Ishikawa (cell line): ENCODE data around the gene KCNQ1.

Source experiments
- CEBPB ChIP-seq: IDR thresholded peaks from 2 replicates; pipeline ENCODE4 v1.6.1; 2012
- CREB1 ChIP-seq: IDR thresholded peaks from 2 replicates; pipeline ENCODE4 v1.6.1; 2012; ENCODE audit warnings: low read depth
- EGR1 ChIP-seq: IDR thresholded peaks from 2 replicates; pipeline ENCODE4 v1.6.1; 2012
- EP300 ChIP-seq: IDR thresholded peaks from 2 replicates; pipeline ENCODE4 v1.6.1; 2012; ENCODE audit warnings: borderline replicate concordance
- FOXM1 ChIP-seq: IDR thresholded peaks from 2 replicates; pipeline ENCODE4 v1.6.1; 2012; ENCODE audit warnings: low read depth, borderline replicate concordance
- NFIC ChIP-seq: IDR thresholded peaks from 2 replicates; pipeline ENCODE4 v1.6.1; 2012
- RAD21 ChIP-seq: IDR thresholded peaks from 2 replicates; pipeline ENCODE4 v1.6.1; 2012; ENCODE audit warnings: low read depth
- TAF1 ChIP-seq: IDR thresholded peaks from 2 replicates; pipeline ENCODE4 v1.6.1; 2012; ENCODE audit warnings: low read depth, mild to moderate bottlenecking
- TCF12 ChIP-seq: IDR thresholded peaks from 2 replicates; pipeline ENCODE4 v1.6.1; 2012; ENCODE audit warnings: low read depth
- TEAD4 ChIP-seq: IDR thresholded peaks from 2 replicates; pipeline ENCODE4 v1.6.1; 2012
- YY1 ChIP-seq: IDR thresholded peaks from 2 replicates; pipeline ENCODE4 v1.6.1; 2012; ENCODE audit warnings: low read depth
- ZBTB7A ChIP-seq: IDR thresholded peaks from 2 replicates; pipeline ENCODE4 v1.6.1; 2012; ENCODE audit warnings: low read depth
- TF ChIP-seq, protein P1 (sequence below): IDR thresholded peaks from 2 replicates; pipeline ENCODE4 v1.6.1; 2012
- TF ChIP-seq, protein P2 (sequence below): IDR thresholded peaks from 2 replicates; pipeline ENCODE4 v1.6.1; 2012
- TF ChIP-seq, protein P3 (sequence below): IDR thresholded peaks from 2 replicates; pipeline ENCODE4 v1.6.1; 2012; ENCODE audit warnings: low read depth, mild to moderate bottlenecking

KCNQ1 gene

DNA sequence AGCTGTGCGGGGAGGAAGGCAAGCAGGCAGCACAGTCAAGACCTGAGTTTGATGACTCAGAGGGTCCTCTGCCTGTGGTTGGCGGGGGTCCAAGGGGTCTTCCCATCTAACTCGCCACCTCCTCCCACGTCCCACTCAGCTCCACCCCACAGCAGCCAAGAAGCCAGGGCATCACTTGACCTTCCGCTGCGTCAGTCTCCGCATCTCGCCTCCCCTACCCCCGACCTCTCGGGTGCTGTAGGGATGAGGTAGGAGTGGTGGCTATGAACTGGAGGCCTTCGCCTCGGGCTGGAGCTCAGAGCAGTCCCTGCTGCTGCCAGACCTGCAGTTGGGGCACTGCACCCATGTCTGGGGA, 350.1 kb downstream of the KCNQ1 start:
- TF ChIP-seq RAD21 (no peak), NFIC (no peak), EP300 (no peak), YY1 (no peak), ZBTB7A (no peak), TCF12 (no peak)
- TF ChIP-seq, protein P1, sequence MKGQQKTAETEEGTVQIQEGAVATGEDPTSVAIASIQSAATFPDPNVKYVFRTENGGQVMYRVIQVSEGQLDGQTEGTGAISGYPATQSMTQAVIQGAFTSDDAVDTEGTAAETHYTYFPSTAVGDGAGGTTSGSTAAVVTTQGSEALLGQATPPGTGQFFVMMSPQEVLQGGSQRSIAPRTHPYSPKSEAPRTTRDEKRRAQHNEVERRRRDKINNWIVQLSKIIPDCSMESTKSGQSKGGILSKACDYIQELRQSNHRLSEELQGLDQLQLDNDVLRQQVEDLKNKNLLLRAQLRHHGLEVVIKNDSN, result no peak
- TF ChIP-seq, protein P2, sequence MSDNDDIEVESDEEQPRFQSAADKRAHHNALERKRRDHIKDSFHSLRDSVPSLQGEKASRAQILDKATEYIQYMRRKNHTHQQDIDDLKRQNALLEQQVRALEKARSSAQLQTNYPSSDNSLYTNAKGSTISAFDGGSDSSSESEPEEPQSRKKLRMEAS, result no peak

DNA sequence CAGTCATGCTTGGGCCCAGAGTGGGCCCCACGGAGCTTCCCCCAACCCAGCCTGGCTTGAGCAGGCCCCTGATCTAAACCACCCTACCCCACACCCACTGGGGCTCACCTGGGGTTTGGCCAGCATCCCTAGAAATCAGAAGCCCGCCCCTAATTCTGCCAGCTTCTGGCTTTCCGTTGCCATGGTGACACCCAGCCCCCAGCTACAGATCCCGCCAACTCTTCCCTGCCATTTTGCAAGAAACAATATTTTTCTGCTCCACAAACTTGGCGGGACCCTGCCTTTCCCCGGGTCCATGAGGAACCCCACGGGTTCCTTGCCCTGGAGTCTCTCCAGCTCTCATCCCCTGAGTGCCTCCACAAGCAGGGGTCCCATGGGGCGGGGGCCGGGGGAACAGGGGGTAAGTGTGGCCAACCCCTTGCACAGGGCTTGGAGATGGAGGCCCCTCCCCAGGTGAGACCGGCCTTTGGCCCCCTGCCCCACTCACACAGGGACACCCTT, 350.7 kb downstream of the KCNQ1 start:
- TF ChIP-seq TCF12, result no peak
- no peak for TF ChIP-seq TEAD4
- no peak for TF ChIP-seq YY1

DNA sequence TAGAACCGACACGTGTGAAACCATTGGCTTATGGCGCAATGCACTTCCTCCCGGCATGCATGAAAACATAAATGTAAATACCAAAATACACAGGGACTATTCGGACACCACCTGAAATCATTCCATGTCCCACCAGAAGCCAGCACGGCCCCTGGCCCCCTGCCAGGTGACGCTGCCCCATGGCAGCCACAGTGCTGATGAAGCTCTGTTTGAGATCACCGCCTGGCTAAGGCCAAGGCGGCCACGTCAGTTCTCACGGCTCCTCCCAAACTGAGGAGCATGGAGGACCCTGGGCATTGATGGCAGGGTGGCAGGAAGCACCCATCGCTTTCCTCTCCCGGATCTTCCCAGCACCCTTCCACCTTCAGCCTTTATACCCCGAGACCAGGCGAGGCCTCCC, 351.3 kb downstream of the KCNQ1 start:
- TF ChIP-seq, protein P3, sequence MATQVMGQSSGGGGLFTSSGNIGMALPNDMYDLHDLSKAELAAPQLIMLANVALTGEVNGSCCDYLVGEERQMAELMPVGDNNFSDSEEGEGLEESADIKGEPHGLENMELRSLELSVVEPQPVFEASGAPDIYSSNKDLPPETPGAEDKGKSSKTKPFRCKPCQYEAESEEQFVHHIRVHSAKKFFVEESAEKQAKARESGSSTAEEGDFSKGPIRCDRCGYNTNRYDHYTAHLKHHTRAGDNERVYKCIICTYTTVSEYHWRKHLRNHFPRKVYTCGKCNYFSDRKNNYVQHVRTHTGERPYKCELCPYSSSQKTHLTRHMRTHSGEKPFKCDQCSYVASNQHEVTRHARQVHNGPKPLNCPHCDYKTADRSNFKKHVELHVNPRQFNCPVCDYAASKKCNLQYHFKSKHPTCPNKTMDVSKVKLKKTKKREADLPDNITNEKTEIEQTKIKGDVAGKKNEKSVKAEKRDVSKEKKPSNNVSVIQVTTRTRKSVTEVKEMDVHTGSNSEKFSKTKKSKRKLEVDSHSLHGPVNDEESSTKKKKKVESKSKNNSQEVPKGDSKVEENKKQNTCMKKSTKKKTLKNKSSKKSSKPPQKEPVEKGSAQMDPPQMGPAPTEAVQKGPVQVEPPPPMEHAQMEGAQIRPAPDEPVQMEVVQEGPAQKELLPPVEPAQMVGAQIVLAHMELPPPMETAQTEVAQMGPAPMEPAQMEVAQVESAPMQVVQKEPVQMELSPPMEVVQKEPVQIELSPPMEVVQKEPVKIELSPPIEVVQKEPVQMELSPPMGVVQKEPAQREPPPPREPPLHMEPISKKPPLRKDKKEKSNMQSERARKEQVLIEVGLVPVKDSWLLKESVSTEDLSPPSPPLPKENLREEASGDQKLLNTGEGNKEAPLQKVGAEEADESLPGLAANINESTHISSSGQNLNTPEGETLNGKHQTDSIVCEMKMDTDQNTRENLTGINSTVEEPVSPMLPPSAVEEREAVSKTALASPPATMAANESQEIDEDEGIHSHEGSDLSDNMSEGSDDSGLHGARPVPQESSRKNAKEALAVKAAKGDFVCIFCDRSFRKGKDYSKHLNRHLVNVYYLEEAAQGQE, result no peak
- no peak for TF ChIP-seq EGR1
- TF ChIP-seq TAF1, result no peak
- TF ChIP-seq RAD21, result no peak
- no peak for TF ChIP-seq ZBTB7A
- TF ChIP-seq FOXM1, result no peak
- no peak for TF ChIP-seq NFIC
- no peak for TF ChIP-seq TEAD4
- no peak for TF ChIP-seq CREB1
- TF ChIP-seq, protein P2, result no peak
- TF ChIP-seq, protein P1, result no peak
- TF ChIP-seq TCF12, result no peak
- TF ChIP-seq YY1, result no peak
- TF ChIP-seq CEBPB, result no peak
- TF ChIP-seq EP300, result no peak

DNA sequence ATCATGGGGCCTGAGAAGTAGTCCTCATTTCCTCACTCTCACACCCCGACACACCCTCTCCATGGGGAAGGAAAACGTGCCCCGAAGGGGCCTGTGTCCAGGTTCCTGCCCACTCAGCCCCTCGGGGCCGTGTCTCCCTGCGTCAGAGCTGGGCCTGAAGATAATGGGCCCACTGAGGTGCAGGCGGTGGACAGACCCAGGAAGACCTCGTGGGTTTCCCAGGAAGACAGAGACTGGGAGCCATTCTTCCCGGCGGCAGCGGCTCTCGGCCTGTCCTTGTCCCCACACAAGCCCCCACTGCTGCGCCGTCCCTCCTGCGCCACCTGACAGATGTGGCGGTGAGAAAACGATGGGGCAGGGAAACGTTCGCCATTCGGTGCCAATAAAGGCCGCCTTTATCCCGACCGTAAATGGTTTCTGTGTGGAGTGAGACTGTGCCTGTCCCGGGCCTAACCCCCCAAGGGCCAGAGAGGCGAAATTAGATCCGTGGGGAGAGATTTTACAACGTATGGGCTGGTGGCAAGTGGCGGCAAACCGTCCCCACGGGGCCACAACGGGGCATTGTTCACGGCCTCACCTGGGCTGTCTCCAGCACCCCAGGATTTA, 351.8 kb downstream of the KCNQ1 start:
- TF ChIP-seq CEBPB, result no peak
- TF ChIP-seq, protein P1, result no peak
- TF ChIP-seq TCF12, result no peak
- TF ChIP-seq, protein P3, result no peak
- TF ChIP-seq NFIC, result no peak
- TF ChIP-seq EP300, result no peak
- TF ChIP-seq FOXM1, result no peak
- TF ChIP-seq CREB1, result no peak
- TF ChIP-seq EGR1, result no peak
- TF ChIP-seq TAF1, result no peak
- TF ChIP-seq, protein P2, result no peak
- no peak for TF ChIP-seq RAD21
- TF ChIP-seq ZBTB7A, result no peak
- no peak for TF ChIP-seq YY1
- no peak for TF ChIP-seq TEAD4

DNA sequence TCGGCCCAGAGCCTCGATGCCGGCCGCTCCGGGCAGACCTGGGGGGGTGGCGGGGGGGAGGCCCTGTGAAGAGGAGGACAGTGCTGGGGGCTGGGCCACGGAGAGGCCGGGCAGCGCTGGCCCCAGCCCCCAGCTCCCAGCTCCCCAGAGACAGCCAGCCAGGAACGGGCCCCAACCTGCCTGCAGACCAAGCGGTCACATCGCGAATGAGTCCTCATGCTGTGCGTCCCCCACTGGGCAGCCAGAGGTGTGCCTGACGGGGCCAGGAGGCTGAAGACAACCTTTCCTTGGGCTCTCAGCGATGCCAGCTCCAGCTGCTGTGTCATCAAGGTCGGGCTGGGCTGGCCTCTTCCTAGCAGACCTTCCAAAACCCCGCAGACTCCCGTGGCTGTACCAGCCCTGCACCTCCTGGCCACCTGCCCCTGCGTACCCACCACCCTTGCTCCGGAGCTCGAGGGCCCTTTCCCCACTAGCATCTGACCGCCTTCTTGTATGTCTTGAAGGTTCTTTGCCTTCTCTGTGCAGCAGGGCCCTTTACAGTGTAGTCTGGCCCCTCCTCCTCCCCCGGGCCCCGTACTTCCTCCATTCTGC, 352.4 kb downstream of the KCNQ1 start:
- TF ChIP-seq TAF1, result no peak
- no peak for TF ChIP-seq CEBPB
- no peak for TF ChIP-seq TEAD4
- TF ChIP-seq, protein P2, result no peak
- no peak for TF ChIP-seq RAD21
- TF ChIP-seq EP300, result no peak
- TF ChIP-seq EGR1, result no peak
- no peak for TF ChIP-seq CREB1
- no peak for TF ChIP-seq TCF12
- TF ChIP-seq FOXM1, result no peak
- TF ChIP-seq, protein P1, result no peak
- TF ChIP-seq YY1, result no peak
- no peak for TF ChIP-seq NFIC
- no peak for TF ChIP-seq ZBTB7A
- TF ChIP-seq, protein P3, result no peak
